Progenitor cell of endocrine pancreas (in vitro differentiated cells): ENCODE measurements around the gene DHX35. TPM values are rescaled to one million over a fixed set of nuclear protein-coding genes. Genes with fewer than 3 reads are reported as not detected.

ENCODE experiments used
- DNase-seq: peaks from one replicate; pipeline ENCODE4 v3.0.0; 2021; ENCODE audit warnings: low spot score; ENCODE audit not compliant: unreplicated experiment
- H3K27ac Mint-ChIP-seq: 2 replicates; pipeline ENCODE4 v1.8.0; 2021; ENCODE audit warnings: mild to moderate bottlenecking, moderate library complexity, mixed read lengths
- H3K27me3 Mint-ChIP-seq: 2 replicates; pipeline ENCODE4 v1.8.0; 2021; ENCODE audit warnings: mixed read lengths
- H3K36me3 Mint-ChIP-seq: 2 replicates; pipeline ENCODE4 v1.8.0; 2022; ENCODE audit warnings: mixed read lengths; ENCODE audit not compliant: insufficient read depth
- H3K4me1 Mint-ChIP-seq: 2 replicates; pipeline ENCODE4 v1.8.0; 2021; ENCODE audit warnings: low read depth, mixed read lengths
- H3K4me3 Mint-ChIP-seq: 2 replicates; pipeline ENCODE4 v1.8.0; 2021; ENCODE audit warnings: low read depth, mild to moderate bottlenecking, moderate library complexity, mixed read lengths
- H3K9me3 Mint-ChIP-seq: 2 replicates; pipeline ENCODE4 v1.8.0; 2021; ENCODE audit warnings: low read depth, mixed read lengths
- CTCF ChIP-seq: fragments of 200-600 bp; sonication (generic); IDR thresholded peaks from one replicate; pipeline ENCODE4 v1.5.0; 2021; ENCODE audit warnings: antibody characterized with exemption, mild to moderate bottlenecking; ENCODE audit not compliant: unreplicated experiment
- total RNA-seq: library from RNA; stranded (reverse); gene quantifications from 2 replicates; pipeline ENCODE4 v1.2.1, GENCODE V29; 2021

DHX35 gene
- total RNA-seq, 1 donor from 2014 or later = 14.4 TPM

GRCh38 chr20:38927902-38928578 is 34.1 kb upstream of the DHX35 start:
- no peak overlapping the region for H3K27ac Mint-ChIP-seq
- H3K4me1 Mint-ChIP-seq = peaks cover 9% of the 10 kb centered on the region
- peaks cover 3% of the 10 kb centered on the region for H3K27me3 Mint-ChIP-seq
- H3K36me3 Mint-ChIP-seq = no peaks in the 10 kb centered on the region
- H3K4me3 Mint-ChIP-seq = peak overlapping the region; percentile 81
- TF ChIP-seq CTCF = no peak
- no peak for DNase-seq
- H3K9me3 Mint-ChIP-seq = peaks cover 7% of the 10 kb centered on the region

- no peak for DNase-seq
- H3K27ac Mint-ChIP-seq = no peak overlapping the region
- peaks cover 9% of the 10 kb centered on the region for H3K4me1 Mint-ChIP-seq
- H3K36me3 Mint-ChIP-seq = no peaks in the 10 kb centered on the region
- H3K9me3 Mint-ChIP-seq = peaks cover 3% of the 10 kb centered on the region
- H3K27me3 Mint-ChIP-seq = no peaks in the 10 kb centered on the region
- no peak overlapping the region for H3K4me3 Mint-ChIP-seq
- no peak for TF ChIP-seq CTCF
Observed at GRCh38 chr20:38930242-38930569, 31.9 kb upstream of the DHX35 start.

- H3K27me3 Mint-ChIP-seq = no peaks in the 10 kb centered on the region
- H3K9me3 Mint-ChIP-seq = no peaks in the 10 kb centered on the region
- H3K4me1 Mint-ChIP-seq = peaks cover 9% of the 10 kb centered on the region
- no peak for TF ChIP-seq CTCF
- H3K4me3 Mint-ChIP-seq = no peak overlapping the region
- H3K36me3 Mint-ChIP-seq = no peaks in the 10 kb centered on the region
- H3K27ac Mint-ChIP-seq = no peak overlapping the region
- DNase-seq = no peak
Observed at GRCh38 chr20:38931984-38932383, 30.2 kb upstream of the DHX35 start.

- Mint-ChIP-seq H3K4me3 (no peak overlapping the region), H3K27me3 (no peaks in the 10 kb centered on the region), H3K27ac (no peak overlapping the region), H3K36me3 (no peaks in the 10 kb centered on the region), H3K4me1 (peaks cover 9% of the 10 kb centered on the region), H3K9me3 (no peaks in the 10 kb centered on the region)
- DNase-seq = no peak
- no peak for TF ChIP-seq CTCF
Observed at GRCh38 chr20:38932457-38933120, 29.6 kb upstream of the DHX35 start.

GRCh38 chr20:38934530-38934929 is 27.6 kb upstream of the DHX35 start:
- no peak overlapping the region for H3K4me3 Mint-ChIP-seq
- no peak overlapping the region for H3K27ac Mint-ChIP-seq
- TF ChIP-seq CTCF = no peak
- no peaks in the 10 kb centered on the region for H3K36me3 Mint-ChIP-seq
- peaks cover 2% of the 10 kb centered on the region for H3K4me1 Mint-ChIP-seq
- no peak for DNase-seq
- no peaks in the 10 kb centered on the region for H3K9me3 Mint-ChIP-seq
- no peaks in the 10 kb centered on the region for H3K27me3 Mint-ChIP-seq
